GM12878 (cell line): Measurements from ENCODE around the gene ABHD1. TPM values are rescaled to one million over a fixed set of nuclear protein-coding genes. Genes with fewer than 3 reads are reported as not detected.

Source experiments
- ATAC-seq: fragments of 200-7000 bp; cut with Tn5 transposase; 3 replicates; pipeline ENCODE4 v1.9.1; 2020; ENCODE audit warnings: mild to moderate bottlenecking, moderate library complexity
- BruUV-seq: library from RNA; stranded (reverse); fragments of 400-500 nt; replicated peaks from 2 replicates; lab custom pipeline; 2021; lab: Mats Ljungman, UMichigan
- CTCF ChIA-PET: fragments of 300-600 bp; sonication (Branson Sonifier 250); formaldehyde crosslinking; extraction: SDS; loops from one replicate; lab custom pipeline; 2021; ENCODE audit warnings: inconsistent platforms; lab: Yijun Ruan, JAX
- POLR2A ChIA-PET: fragments of 350-600 bp; formaldehyde crosslinking; extraction: SDS; loops from one replicate; lab custom pipeline; 2021; ENCODE audit warnings: inconsistent platforms; lab: Charles Lee
- RAD21 ChIA-PET: fragments of 300-600 bp; sonication (Branson Sonifier 250); formaldehyde crosslinking; loops from one replicate; lab custom pipeline; 2023; ENCODE audit warnings: antibody characterized with exemption; ENCODE audit not compliant: unreplicated experiment; lab: Charles Lee
- SMC1A ChIA-PET: fragments of 300-600 bp; sonication (Branson Sonifier 250); formaldehyde crosslinking; loops from one replicate; lab custom pipeline; 2023; ENCODE audit not compliant: unreplicated experiment, uncharacterized antibody; lab: Charles Lee
- DNase-seq: peaks from one replicate; pipeline ENCODE4 v3.0.0-alpha.2; 2011; ENCODE audit warnings: low read depth, low spot score
- FAIRE-seq: peaks from 3 replicates; lab custom pipeline; 2011; peaks lifted over from hg19 to GRCh38; lab: Jason Lieb, UNC
- H2AFZ ChIP-seq: 2 replicates; pipeline ENCODE4 v1.6.0; 2011; ENCODE audit warnings: low read depth, low read length, control low read depth; ENCODE audit not compliant: control insufficient read depth
- H3K27ac ChIP-seq: 2 replicates; pipeline ENCODE4 v1.5.1; 2011; ENCODE audit warnings: control low read depth; ENCODE audit not compliant: control insufficient read depth, insufficient read depth
- H3K27me3 ChIP-seq, 2 experiments: replicated peaks in 1 of 2; 2 replicates each; pipeline versions ENCODE4 v1.6.0 to v1.6.1; 2011; ENCODE audit warnings: low read length in 1 of 2; ENCODE audit not compliant: control insufficient read depth in 2 of 2, insufficient read depth in 2 of 2
- H3K36me3 ChIP-seq, 2 experiments: 2 replicates each; pipeline ENCODE4 v1.5.1; 2011; ENCODE audit warnings: low read length in 1 of 2; ENCODE audit not compliant: control insufficient read depth in 2 of 2, insufficient read depth in 2 of 2
- H3K4me1 ChIP-seq: 2 replicates; pipeline ENCODE4 v1.6.1; 2011; ENCODE audit warnings: mild to moderate bottlenecking, low read length, moderate library complexity, mixed read lengths; ENCODE audit not compliant: control insufficient read depth, insufficient read depth
- H3K4me2 ChIP-seq: 2 replicates; pipeline ENCODE4 v1.6.0; 2011; ENCODE audit warnings: control low read depth; ENCODE audit not compliant: control insufficient read depth, insufficient read depth
- H3K4me3 ChIP-seq: fragments of 200-600 bp; sonication (generic); 2 replicates; pipeline ENCODE4 v1.5.1; 2016
- H3K79me2 ChIP-seq: 2 replicates; pipeline ENCODE4 v1.6.0; 2011; ENCODE audit warnings: low read length; ENCODE audit not compliant: control insufficient read depth, insufficient read depth
- H3K9ac ChIP-seq: 2 replicates; pipeline ENCODE4 v1.8.0; 2011; ENCODE audit warnings: low read length, control low read depth, mixed read lengths; ENCODE audit not compliant: control insufficient read depth, insufficient read depth
- H3K9me3 ChIP-seq: replicated peaks from 3 replicates; pipeline ENCODE4 v1.5.1; 2011; ENCODE audit warnings: mild to moderate bottlenecking, low read length; ENCODE audit not compliant: control insufficient read depth, insufficient read depth
- H4K20me1 ChIP-seq: 2 replicates; pipeline ENCODE4 v1.6.0; 2011; ENCODE audit not compliant: control insufficient read depth, insufficient read depth
- ASH2L ChIP-seq: fragments of 300-600, 200-600 bp; sonication (generic); IDR thresholded peaks from 2 replicates; pipeline ENCODE4 v1.6.1; 2017; ENCODE audit warnings: low read depth, mild to moderate bottlenecking, borderline replicate concordance
- ATF2 ChIP-seq: IDR thresholded peaks from 2 replicates; pipeline ENCODE4 v1.6.1; 2012; ENCODE audit warnings: low read length, inconsistent platforms
- BCL11A ChIP-seq: IDR thresholded peaks from 2 replicates; pipeline ENCODE4 v1.6.1; 2011; ENCODE audit warnings: low read depth, low read length
- BHLHE40 ChIP-seq, 2 experiments: fragments of 450-650 bp in 1 of 2; IDR thresholded peaks; 2 replicates each; pipeline ENCODE4 v1.6.1; 2011 to 2017; ENCODE audit warnings: low read depth in 2 of 2, borderline replicate concordance in 1 of 2, improper control_type of control experiment in 1 of 2, low read length in 1 of 2, mild to moderate bottlenecking in 1 of 2
- CBX5 ChIP-seq: sonication (generic); IDR thresholded peaks from 2 replicates; pipeline ENCODE4 v1.6.1; 2016; ENCODE audit warnings: low read depth, moderate library complexity, mild to moderate bottlenecking, inconsistent platforms
- E2F8 ChIP-seq: fragments of 450-650 bp; IDR thresholded peaks from 2 replicates; pipeline ENCODE4 v1.6.1; 2018; ENCODE audit warnings: mild to moderate bottlenecking, low read depth, moderate library complexity; ENCODE audit not compliant: partially characterized antibody
- HCFC1 ChIP-seq: fragments of 150-350 bp; IDR thresholded peaks from 2 replicates; pipeline ENCODE4 v1.6.1; 2014; ENCODE audit warnings: low read length
- RFX5 ChIP-seq: IDR thresholded peaks from 2 replicates; pipeline ENCODE4 v1.6.1; 2011; ENCODE audit warnings: low read depth, low read length, improper control_type of control experiment
- SREBF2 ChIP-seq: IDR thresholded peaks from 2 replicates; pipeline ENCODE4 v1.6.1; 2012; ENCODE audit warnings: mild to moderate bottlenecking, low read length
- ZBTB4 ChIP-seq: fragments of 450-650 bp; formaldehyde crosslinking; IDR thresholded peaks from 2 replicates; pipeline ENCODE4 v1.4.0; 2022; ENCODE audit warnings: mild to moderate bottlenecking, moderate library complexity
- WGBS: methylation state at CpG from one replicate; pipeline ENCODE4 v1.1.6; 2016; ENCODE audit warnings: low lambda C conversion rate; ENCODE audit not compliant: insufficient replicate concordance, insufficient coverage; ENCODE audit errors: missing lambda C conversion rate; 5-methylcytosine and 5-hydroxymethylcytosine counted together
- in situ Hi-C: fragments of 300-500 bp; cut with MboI; formaldehyde crosslinking; loops from 9 replicates; pipeline ENCODE4 v1.14.3; 2018; ENCODE audit warnings: mixed read lengths
- intact Hi-C: fragments of 100-400 bp; cut with micrococcal nuclease; formaldehyde crosslinking; loops from one replicate; pipeline ENCODE4 v1.14.2; 2022; ENCODE audit not compliant: unreplicated experiment
- polyA plus RNA-seq, 11 experiments: library from polyadenylated mRNA; depleted of rRNA in 4 of 11; unstranded in 6 of 11; stranded (reverse) in 5 of 11; fragments of >200 nt; fragmentation: Nextera tagmentation in 4 of 11; fragmentation: Illumina TruSeq in 1 of 11; extraction: Ambion mirVana in 4 of 11; extraction: Trizol in 1 of 11; gene quantifications; 1 replicate in 1 of 11; 2 replicates in 10 of 11; pipeline versions ENCODE4 v1.2.1 to v1.2.3, GENCODE V29; 2011 to 2016; ENCODE audit warnings: inconsistent platforms in 2 of 11, missing spikeins in 2 of 11, low read depth in 1 of 11
- total RNA-seq, 4 experiments: library from RNA; depleted of rRNA in 3 of 4; stranded (reverse); fragments of >200 nt in 3 of 4; fragmentation: Illumina TruSeq in 1 of 4; extraction: Trizol in 1 of 4; gene quantifications; 2 replicates each; pipeline versions ENCODE4 v1.2.1 to v1.2.3, GENCODE V29; 2013 to 2021

Gene ABHD1
- total and polyA plus RNA-seq, 10 of the 15 experiments (the other 5 are each of a cell fraction or from before 2014, with no cell fraction given) = 0.04 to 0.35 (median 0.17) TPM; not detected in 2

- in situ Hi-C loops = loop anchor here (10.0 kb wide), 1 partner anchor 121 kb away; no protein-coding TSS in a partner anchor
- TF ChIP-seq E2F8 (peak; percentile 66), ZBTB4 (no peak), SREBF2 (no peak), ASH2L (no peak), BCL11A (no peak), RFX5 (peak; percentile 16; the same call in 1 of the 2 replicates), HCFC1 (peak; percentile 54), BHLHE40 (IDR thresholded peaks at IDR 0.05; ENCODE audit: borderline replicate concordance in 1 of 2, low read depth in 2 of 2, low read length in 1 of 2) (peak; percentile 98 to 100), CBX5 (peak; percentile 16; the same call in 1 of the 2 replicates), ATF2 (no peak)
These were observed 37.4 kb upstream of the ABHD1 start for GRCh38 chr2:27086090-27086723.

More at GRCh38 chr2:27086090-27086723, 37.4 kb upstream of the ABHD1 start:
- intact Hi-C loops = loop anchor here (1.0 kb wide), 2 partner anchors 36 to 125 kb away; no protein-coding TSS in a partner anchor
- H3K9ac ChIP-seq = peak overlapping the region; percentile 77
- peaks cover 19% of the 10 kb centered on the region for H3K4me1 ChIP-seq
- peak overlapping the region; percentile 88 for H2AFZ ChIP-seq
- POLR2A ChIA-PET = interaction anchor here (1.1 to 3.4 kb wide), 3 partner anchors 15 to 124 kb away, joined by 3 to 12 read pairs (median 3); partner anchors contain the start of genes AGBL5 and OST4
- TSS peak; percentile 84 for BruUV-seq
- no peaks in the 10 kb centered on the region for H3K27me3 ChIP-seq
- no peaks in the 10 kb centered on the region for H3K79me2 ChIP-seq
- CTCF ChIA-PET = interaction anchor here (0.5 to 8.6 kb wide), 16 partner anchors 11 to 195 kb away, joined by 3 to 85 read pairs (median 5); partner anchors contain the start of genes AGBL5, MAPRE3, OST4 and PRR30
- no peaks in the 10 kb centered on the region for H4K20me1 ChIP-seq
- RAD21 ChIA-PET = interaction anchor here (0.5 to 2.5 kb wide), 13 partner anchors 12 to 194 kb away, joined by 3 to 14 read pairs (median 4); partner anchors contain the start of genes AGBL5, MAPRE3 and OST4
- WGBS = under 1% methylated on average over 40 of the region's 81 CpGs
- DNase-seq (peak; percentile 73), ATAC-seq (peak; percentile 92), FAIRE-seq (peak; percentile 95)
- H3K9me3 ChIP-seq = no peaks in the 10 kb centered on the region
- SMC1A ChIA-PET = interaction anchor here (2.1 kb wide), 1 partner anchor 35 kb away, joined by 7 read pairs; the partner anchor contains the start of gene AGBL5
- peak overlapping the region; percentile 85 for H3K4me3 ChIP-seq
- no peaks in the 10 kb centered on the region for H3K36me3 ChIP-seq
- peak overlapping the region; percentile 67 for H3K27ac ChIP-seq
- H3K4me2 ChIP-seq = peak overlapping the region; percentile 99
